Loucy (cell line): ENCODE measurements around the gene FOXP1.

Experiments
- EZH2phosphoT487 ChIP-seq: fragments of 200-600 bp; IDR thresholded peaks from 2 replicates; pipeline ENCODE4 v1.6.1; 2018; ENCODE audit warnings: antibody characterized with exemption, mild to moderate bottlenecking, moderate library complexity, borderline replicate concordance
- TF ChIP-seq, protein P1 (sequence below): fragments of 200-600 bp; sonication (generic); conservative IDR thresholded peaks from 2 replicates; pipeline ENCODE4 v1.5.1; 2014; ENCODE audit warnings: mild to moderate bottlenecking, antibody characterized with exemption, low read length

DNA sequence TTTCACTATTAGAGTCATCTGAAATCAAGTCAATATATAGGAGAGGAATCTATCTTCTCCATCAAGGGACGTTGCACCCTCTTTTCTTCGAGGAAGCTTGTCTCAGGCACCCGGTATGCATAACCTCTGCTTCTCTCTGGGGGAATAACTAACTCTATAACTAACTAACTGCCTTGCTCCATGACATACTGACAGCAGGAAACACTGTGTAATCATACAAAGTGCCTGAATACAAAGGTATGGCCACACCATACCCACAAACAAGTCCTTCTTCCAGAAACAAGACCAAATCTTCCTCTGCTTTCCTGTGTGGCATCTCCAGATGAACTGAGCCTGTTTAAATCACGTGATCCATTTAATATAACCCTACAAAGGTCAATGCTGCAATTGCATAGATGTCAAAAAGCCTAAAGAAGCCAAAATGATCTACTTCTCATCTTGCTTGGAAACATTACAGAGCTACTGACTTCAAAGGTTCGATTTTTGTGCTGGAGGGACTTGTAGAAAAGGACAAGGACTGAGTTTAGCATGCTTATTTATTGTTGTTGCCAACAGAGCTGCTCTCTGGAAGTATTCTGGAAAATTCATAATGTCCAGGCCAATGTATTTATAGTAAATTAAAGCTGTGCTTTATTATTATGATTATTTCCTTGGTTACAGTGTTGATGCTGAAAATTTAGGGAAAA lies 380.5 kb downstream of the FOXP1 start:
- TF ChIP-seq, protein P1, sequence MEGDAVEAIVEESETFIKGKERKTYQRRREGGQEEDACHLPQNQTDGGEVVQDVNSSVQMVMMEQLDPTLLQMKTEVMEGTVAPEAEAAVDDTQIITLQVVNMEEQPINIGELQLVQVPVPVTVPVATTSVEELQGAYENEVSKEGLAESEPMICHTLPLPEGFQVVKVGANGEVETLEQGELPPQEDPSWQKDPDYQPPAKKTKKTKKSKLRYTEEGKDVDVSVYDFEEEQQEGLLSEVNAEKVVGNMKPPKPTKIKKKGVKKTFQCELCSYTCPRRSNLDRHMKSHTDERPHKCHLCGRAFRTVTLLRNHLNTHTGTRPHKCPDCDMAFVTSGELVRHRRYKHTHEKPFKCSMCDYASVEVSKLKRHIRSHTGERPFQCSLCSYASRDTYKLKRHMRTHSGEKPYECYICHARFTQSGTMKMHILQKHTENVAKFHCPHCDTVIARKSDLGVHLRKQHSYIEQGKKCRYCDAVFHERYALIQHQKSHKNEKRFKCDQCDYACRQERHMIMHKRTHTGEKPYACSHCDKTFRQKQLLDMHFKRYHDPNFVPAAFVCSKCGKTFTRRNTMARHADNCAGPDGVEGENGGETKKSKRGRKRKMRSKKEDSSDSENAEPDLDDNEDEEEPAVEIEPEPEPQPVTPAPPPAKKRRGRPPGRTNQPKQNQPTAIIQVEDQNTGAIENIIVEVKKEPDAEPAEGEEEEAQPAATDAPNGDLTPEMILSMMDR = no peak
- no peak for TF ChIP-seq EZH2phosphoT487
